Fibroblast of villous mesenchyme (primary cell): ENCODE results near the gene NFIX. TPM values are rescaled to one million over a fixed set of nuclear protein-coding genes. Genes with fewer than 3 reads are reported as not detected.

ENCODE experiments used
- DNase-seq: peaks from one replicate; pipeline ENCODE4 v3.0.0-alpha.2; 2010; ENCODE audit warnings: low read depth
- H3K4me3 ChIP-seq: 2 replicates; pipeline ENCODE4 v1.5.1; 2011; ENCODE audit warnings: low read depth, mild to moderate bottlenecking, low read length
- total RNA-seq: library from RNA; depleted of rRNA; stranded (reverse); fragments of >200 nt; gene quantifications from 2 replicates; pipeline ENCODE4 v1.2.3, GENCODE V29; 2012
- TF ChIP-seq, protein P1 (sequence below): IDR thresholded peaks from 2 replicates; pipeline ENCODE4 v1.5.1; 2012; ENCODE audit warnings: low read depth, mild to moderate bottlenecking, low read length; ENCODE audit not compliant: insufficient read depth

NFIX gene
- total RNA-seq, 1 donor: 30.2 TPM

DNA sequence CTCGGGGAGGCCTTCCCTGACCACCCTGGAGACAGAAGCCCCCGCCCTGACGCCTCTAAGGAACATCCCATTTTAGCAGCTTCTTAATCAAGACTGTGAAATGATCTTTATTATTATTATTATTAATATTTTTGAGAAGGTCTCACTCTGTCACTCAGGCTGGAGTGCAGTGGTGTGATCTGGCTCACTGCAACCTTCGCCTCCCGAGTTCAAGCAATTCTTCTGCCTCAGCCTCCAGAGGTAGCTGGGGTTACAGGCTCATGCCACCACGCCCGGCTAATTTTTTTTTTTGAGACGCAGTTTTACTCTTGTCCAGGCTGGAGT lies 29.5 kb upstream of the NFIX start:
- DNase-seq: no peak
- TF ChIP-seq, protein P1, sequence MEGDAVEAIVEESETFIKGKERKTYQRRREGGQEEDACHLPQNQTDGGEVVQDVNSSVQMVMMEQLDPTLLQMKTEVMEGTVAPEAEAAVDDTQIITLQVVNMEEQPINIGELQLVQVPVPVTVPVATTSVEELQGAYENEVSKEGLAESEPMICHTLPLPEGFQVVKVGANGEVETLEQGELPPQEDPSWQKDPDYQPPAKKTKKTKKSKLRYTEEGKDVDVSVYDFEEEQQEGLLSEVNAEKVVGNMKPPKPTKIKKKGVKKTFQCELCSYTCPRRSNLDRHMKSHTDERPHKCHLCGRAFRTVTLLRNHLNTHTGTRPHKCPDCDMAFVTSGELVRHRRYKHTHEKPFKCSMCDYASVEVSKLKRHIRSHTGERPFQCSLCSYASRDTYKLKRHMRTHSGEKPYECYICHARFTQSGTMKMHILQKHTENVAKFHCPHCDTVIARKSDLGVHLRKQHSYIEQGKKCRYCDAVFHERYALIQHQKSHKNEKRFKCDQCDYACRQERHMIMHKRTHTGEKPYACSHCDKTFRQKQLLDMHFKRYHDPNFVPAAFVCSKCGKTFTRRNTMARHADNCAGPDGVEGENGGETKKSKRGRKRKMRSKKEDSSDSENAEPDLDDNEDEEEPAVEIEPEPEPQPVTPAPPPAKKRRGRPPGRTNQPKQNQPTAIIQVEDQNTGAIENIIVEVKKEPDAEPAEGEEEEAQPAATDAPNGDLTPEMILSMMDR: no peak
- H3K4me3 ChIP-seq: peak overlapping the region; percentile 64

DNA sequence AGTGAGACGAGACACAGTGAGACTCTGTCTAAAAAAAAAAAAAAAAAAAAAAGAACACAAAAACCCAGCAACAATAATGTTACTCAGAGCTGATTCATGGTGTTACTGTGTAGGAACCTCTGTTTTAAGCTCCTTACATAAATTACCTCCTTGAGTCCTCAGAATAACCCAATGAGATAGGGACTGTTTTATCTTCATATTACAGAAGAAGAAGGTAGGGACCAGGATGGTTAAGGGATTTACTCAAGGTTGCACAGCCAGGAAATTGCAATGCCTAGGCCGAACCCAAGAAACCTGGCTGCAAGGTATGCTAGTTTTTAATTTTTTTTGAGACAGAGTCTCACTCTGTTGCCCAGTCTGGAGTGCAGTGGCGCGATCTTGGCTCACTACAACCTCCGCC lies 27.4 kb upstream of the NFIX start:
- no peak overlapping the region for H3K4me3 ChIP-seq
- DNase-seq: no peak
- TF ChIP-seq, protein P1: no peak

DNA sequence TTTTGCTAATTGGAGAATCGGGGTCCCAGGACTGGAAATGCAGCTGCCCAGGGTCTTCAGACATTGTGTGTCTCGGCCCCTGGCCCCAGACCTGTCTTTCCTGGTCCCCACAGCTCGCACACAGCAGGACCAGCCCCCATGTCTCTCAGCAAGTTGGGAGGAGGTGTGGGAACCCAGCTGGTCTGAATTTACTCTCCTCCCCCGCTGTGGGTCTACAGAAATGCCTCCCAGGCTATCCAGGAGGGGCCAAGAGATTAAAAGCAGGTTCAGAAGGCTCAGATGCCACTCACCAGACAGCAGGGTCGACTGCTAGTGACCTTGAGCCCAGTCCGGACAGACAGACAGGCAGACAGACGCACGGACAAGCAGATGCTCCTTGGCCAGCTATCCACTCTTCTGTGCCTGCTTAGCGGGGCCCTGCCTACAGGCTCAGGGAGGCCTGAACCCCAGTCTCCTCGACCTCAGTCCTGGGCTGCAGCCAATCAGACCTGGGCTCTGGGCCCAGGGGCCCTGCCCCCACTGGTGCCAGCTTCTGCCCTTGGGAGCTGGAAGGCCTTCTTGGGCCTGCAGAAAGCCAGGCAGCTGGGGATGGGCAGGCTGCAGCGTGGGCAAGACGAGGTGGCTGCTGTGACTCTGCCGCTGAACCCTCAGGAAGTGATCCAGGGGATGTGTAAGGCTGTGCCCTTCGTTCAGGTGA lies 25.8 kb upstream of the NFIX start, which contains the start of gene DAND5:
DAND5 (plus strand) TSS at position 285 of the 697 bp plus-strand sequence; CDS start at position 370, 85 bp downstream.
- TF ChIP-seq, protein P1: no peak
- no peak for DNase-seq
- no peak within 1 kb of the TSS for H3K4me3 ChIP-seq

DNA sequence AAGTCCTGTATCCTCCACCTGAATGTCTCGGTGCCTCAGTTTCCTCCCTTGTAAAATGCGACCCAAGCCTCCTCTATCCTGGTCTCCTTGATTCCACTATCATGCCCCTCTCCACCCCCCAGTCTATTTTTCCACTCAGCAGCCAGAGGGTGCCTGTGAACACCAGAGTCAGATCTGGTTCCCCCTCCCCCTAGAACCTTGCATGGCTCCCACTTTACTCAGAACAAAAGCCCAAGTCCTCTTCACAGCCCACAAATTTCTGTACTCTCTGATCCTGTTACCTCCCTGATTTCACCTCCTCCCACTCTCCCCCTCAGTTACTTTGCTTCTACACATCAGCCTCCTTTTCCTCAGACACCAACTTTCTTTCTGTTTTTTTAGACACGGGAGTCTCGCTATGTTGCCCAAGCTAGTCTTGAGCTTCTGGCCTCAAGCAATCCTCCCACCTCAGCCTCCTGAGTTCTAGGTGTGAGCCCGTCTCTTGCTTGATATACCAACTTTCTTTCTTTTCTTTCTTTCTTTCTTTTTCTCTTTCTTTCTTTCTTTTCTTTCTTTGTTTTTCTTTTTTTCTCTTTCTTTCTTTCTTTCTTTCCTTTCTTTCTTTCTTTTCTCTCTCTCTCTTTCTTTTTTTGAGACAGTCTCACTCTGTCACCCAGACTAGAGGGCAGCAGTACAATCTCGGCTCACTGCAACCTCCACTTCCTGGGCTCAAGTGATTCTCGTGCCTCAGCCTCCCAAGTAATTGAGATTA lies 25.0 kb upstream of the NFIX start:
- TF ChIP-seq, protein P1: no peak
- H3K4me3 ChIP-seq: no peak overlapping the region
- no peak for DNase-seq

DNA sequence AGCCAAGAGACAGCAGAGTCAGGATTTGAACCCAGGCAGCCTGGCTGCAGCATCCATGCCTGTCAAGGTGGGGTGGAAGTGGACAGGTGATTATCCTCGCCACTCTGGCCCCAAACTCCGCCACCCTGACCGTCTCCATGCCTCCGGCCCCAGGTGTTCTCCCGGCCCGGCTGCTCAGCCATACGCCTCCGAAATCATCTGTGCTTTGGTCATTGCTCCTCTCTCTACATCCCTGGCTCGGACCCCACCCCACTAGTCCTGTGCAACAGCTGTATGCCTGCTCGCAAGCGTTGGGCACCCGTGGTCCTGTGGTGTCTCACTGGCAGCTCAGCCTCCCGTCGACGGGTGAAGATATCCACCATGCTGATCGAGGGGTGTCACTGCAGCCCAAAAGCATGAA lies 22.0 kb upstream of the NFIX start:
- DNase-seq: no peak
- H3K4me3 ChIP-seq: no peak overlapping the region
- TF ChIP-seq, protein P1: no peak

DNA sequence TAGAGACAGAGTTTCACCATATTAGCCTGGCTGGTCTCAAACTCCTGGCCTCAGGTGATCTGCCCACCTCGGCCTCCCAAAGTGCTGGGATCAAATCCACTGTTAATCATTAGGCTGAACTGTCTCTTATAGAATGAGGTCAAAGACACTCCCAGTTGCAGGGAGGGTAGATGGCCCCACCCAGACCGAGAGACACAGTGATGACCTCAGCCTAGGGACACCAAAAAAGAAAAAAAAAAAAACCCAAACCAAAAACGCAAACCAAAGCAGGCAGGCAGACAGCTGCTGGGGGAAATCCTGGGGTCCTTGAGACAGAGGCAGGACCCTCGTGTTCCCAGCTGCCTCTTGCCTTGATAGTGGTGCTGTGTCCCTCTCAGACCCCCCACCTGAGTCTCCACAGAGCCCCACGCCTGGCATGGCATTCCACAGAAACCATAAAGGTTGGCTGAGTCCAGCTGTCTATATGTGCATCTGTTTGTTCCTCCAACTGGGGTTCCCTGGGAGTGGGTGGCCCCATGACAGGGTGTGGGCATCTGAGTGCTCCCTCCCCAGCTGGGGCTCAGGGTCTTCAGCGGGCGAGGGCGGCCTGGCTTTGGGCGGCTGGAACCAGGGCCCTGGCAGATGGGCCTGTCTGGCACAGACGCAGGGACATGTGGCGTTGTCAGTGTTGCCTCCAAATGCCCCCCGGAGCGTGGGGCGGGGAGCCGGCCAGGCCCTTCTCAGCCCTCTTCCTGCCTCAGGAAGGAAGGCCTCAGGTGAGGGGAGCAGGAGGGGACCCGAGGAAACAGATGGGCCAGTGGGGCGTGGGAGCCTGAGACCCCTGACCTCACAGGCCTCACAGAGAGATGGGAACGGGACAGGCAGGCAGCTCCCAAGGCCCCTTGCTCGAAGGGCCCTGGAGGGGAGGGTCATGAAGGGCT lies 20.7 kb upstream of the NFIX start:
- no peak overlapping the region for H3K4me3 ChIP-seq
- TF ChIP-seq, protein P1: no peak
- DNase-seq: no peak
